HG03354 (cell line): Measurements from ENCODE around the gene LTF.

Experiments
- ATAC-seq: cut with Tn5 transposase; IDR thresholded peaks from one replicate; pipeline ENCODE4 v1.9.1; 2021; ENCODE audit warnings: mild to moderate bottlenecking; ENCODE audit not compliant: unreplicated experiment, poor library complexity, severe bottlenecking

LTF gene

GRCh38 chr3:46471371-46471914 is 6.7 kb upstream of the LTF start:
- no peak for ATAC-seq

GRCh38 chr3:46470831-46471230 is 6.1 kb upstream of the LTF start:
- no peak for ATAC-seq

- no peak for ATAC-seq
Observed at GRCh38 chr3:46469680-46470357, 5.1 kb upstream of the LTF start.

- ATAC-seq = no peak
Observed at GRCh38 chr3:46468753-46469600, 4.3 kb upstream of the LTF start.

GRCh38 chr3:46467562-46467961 is 2.9 kb upstream of the LTF start:
- no peak for ATAC-seq

- no peak for ATAC-seq
Observed at GRCh38 chr3:46466871-46467403, 2.2 kb upstream of the LTF start.

- no peak for ATAC-seq
Observed at GRCh38 chr3:46466273-46466672, 1.6 kb upstream of the LTF start.

- ATAC-seq = no peak
Observed at GRCh38 chr3:46465196-46465520, 453 bp upstream of the LTF start.

GRCh38 chr3:46463868-46464241 is 850 bp downstream of the LTF start:
- no peak for ATAC-seq

- ATAC-seq = no peak
Observed at GRCh38 chr3:46463120-46463867, 1.4 kb downstream of the LTF start.

- ATAC-seq = no peak
Observed at GRCh38 chr3:46462511-46462910, 2.2 kb downstream of the LTF start.

GRCh38 chr3:46462111-46462510 is 2.6 kb downstream of the LTF start:
- no peak for ATAC-seq

- ATAC-seq = no peak
Observed at GRCh38 chr3:46460051-46460450, 4.7 kb downstream of the LTF start.

- no peak for ATAC-seq
Observed at GRCh38 chr3:46456118-46456517, 8.6 kb downstream of the LTF start.

GRCh38 chr3:46455231-46456115 is 9.2 kb downstream of the LTF start:
- no peak for ATAC-seq

GRCh38 chr3:46454606-46455005 is 10.1 kb downstream of the LTF start:
- no peak for ATAC-seq

GRCh38 chr3:46454209-46454595 is 10.5 kb downstream of the LTF start:
- ATAC-seq = no peak

GRCh38 chr3:46453526-46454208 is 11.0 kb downstream of the LTF start:
- no peak for ATAC-seq
